ENCODE measurements around the gene IL17RD. TPM values are rescaled to one million over a fixed set of nuclear protein-coding genes. Genes with fewer than 3 reads are reported as not detected.
A peak's percentile ranks its signal among the peaks of the same experiment; 100 is the strongest.

Gene IL17RD
- total and polyA plus RNA-seq, 2 of the 13 experiments (the other 11 are each of a cell fraction or from before 2014, with no cell fraction given): 0.28 to 0.31 TPM

GRCh38 chr3:57164657-57165573, at the start of gene IL17RD (continued):
- TF ChIP-seq, protein P1, sequence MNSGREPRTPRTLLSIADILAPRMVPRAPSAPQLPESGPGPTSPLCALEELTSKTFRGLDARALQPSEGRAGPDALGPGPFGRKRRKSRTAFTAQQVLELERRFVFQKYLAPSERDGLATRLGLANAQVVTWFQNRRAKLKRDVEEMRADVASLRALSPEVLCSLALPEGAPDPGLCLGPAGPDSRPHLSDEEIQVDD (CRISPR knock-in tag; IDR thresholded peaks at IDR 0.05; ENCODE audit: borderline replicate concordance): no peak
- TF ChIP-seq PCBP2 (optimal IDR thresholded peaks at IDR 0.05; ENCODE audit: low read depth, low read length, poor library complexity, severe bottlenecking): no peak
- TF ChIP-seq RORA (CRISPR knock-in tag; IDR thresholded peaks at IDR 0.05): no peak
- TF ChIP-seq FOXA3 (CRISPR knock-in tag; IDR thresholded peaks at IDR 0.05): no peak
- TF ChIP-seq KLF15 (CRISPR knock-in tag; IDR thresholded peaks at IDR 0.05; ENCODE audit: borderline replicate concordance): no peak
- no peak for TF ChIP-seq PITX1 (CRISPR knock-in tag; IDR thresholded peaks at IDR 0.05)
- TF ChIP-seq ZNF761 (CRISPR knock-in tag; conservative IDR thresholded peaks at IDR 0.05): no peak
- no peak for TF ChIP-seq ZNF136 (CRISPR knock-in tag; IDR thresholded peaks at IDR 0.05; ENCODE audit: low read depth)
- peak; percentile 42; the same call in 1 of the 2 replicates for TF ChIP-seq ZFP91 (CRISPR knock-in tag; IDR thresholded peaks at IDR 0.05; ENCODE audit: borderline replicate concordance)
- no peak for TF ChIP-seq SNRNP70 (IDR thresholded peaks at IDR 0.05; ENCODE audit: low read depth, low read length)
- TF ChIP-seq ZNF691 (CRISPR knock-in tag; IDR thresholded peaks at IDR 0.05; ENCODE audit: borderline replicate concordance, low read depth): no peak
- TF ChIP-seq ZNF572 (CRISPR knock-in tag; IDR thresholded peaks at IDR 0.05): no peak
- TF ChIP-seq NFYB (CRISPR knock-in tag; IDR thresholded peaks at IDR 0.05): no peak
- peak; percentile 48; the same call in 1 of the 2 replicates for TF ChIP-seq ZSCAN21 (CRISPR knock-in tag; IDR thresholded peaks at IDR 0.05; ENCODE audit: borderline replicate concordance)
- TF ChIP-seq, protein P2, sequence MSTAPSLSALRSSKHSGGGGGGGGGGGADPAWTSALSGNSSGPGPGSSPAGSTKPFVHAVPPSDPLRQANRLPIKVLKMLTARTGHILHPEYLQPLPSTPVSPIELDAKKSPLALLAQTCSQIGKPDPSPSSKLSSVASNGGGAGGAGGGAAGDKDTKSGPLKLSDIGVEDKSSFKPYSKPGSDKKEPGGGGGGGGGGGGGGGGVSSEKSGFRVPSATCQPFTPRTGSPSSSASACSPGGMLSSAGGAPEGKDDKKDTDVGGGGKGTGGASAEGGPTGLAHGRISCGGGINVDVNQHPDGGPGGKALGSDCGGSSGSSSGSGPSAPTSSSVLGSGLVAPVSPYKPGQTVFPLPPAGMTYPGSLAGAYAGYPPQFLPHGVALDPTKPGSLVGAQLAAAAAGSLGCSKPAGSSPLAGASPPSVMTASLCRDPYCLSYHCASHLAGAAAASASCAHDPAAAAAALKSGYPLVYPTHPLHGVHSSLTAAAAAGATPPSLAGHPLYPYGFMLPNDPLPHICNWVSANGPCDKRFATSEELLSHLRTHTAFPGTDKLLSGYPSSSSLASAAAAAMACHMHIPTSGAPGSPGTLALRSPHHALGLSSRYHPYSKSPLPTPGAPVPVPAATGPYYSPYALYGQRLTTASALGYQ (CRISPR knock-in tag; IDR thresholded peaks at IDR 0.05): no peak
- no peak for TF ChIP-seq KDM6A (CRISPR knock-in tag; IDR thresholded peaks at IDR 0.05; ENCODE audit: low read depth)
- 0 out of 2 replicates have a peak, but pooled peaks have one; percentile 33 for TF ChIP-seq ZNF468 (CRISPR knock-in tag; IDR thresholded peaks at IDR 0.05)
- no peak for TF ChIP-seq ZFP36L1 (CRISPR knock-in tag; IDR thresholded peaks at IDR 0.05)
- TF ChIP-seq ZBTB44 (CRISPR knock-in tag; IDR thresholded peaks at IDR 0.05): no peak
- no peak for TF ChIP-seq CHD2 (IDR thresholded peaks at IDR 0.05; ENCODE audit: low read depth, low read length)
- no peak for TF ChIP-seq MEF2D (CRISPR knock-in tag; IDR thresholded peaks at IDR 0.05)
- TF ChIP-seq ELF4 (CRISPR knock-in tag; IDR thresholded peaks at IDR 0.05; ENCODE audit: borderline replicate concordance): no peak
- 0 out of 2 replicates have a peak, but pooled peaks have one; percentile 29 for TF ChIP-seq YEATS4 (CRISPR knock-in tag; IDR thresholded peaks at IDR 0.05; ENCODE audit: borderline replicate concordance)

Measured in HepG2 (cell line).